SK-N-MC (cell line): Measurements from ENCODE around the gene TLR6.

Experiments used
- EZH2 ChIP-seq: fragments of 200-600 bp; sonication (generic); IDR thresholded peaks from one replicate; pipeline ENCODE4 v1.6.1; 2017; ENCODE audit warnings: antibody characterized with exemption
- POLR2AphosphoS5 ChIP-seq: IDR thresholded peaks from 2 replicates; pipeline ENCODE4 v1.6.1; 2012; ENCODE audit warnings: mild to moderate bottlenecking, low read depth, low read length, borderline replicate concordance

DNA sequence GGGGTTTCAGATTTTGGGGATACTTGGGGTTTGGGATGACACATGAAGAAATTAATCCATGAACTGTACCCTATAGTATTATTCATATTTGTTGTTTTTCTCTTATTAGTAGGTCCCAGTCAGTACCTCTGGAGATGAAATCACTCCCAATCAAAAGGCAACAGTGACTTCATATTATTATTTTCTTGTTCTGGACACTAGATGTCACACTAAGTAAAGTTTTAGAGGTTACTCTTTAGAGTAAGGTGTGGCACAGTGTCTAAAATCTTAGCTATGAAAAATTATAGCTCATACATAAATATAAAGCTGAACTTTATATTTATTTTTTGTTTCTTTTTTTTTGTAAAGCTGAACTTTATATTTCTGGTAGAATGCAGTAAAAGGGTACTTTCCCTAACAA lies 46.1 kb upstream of the TLR6 start:
- no peak for TF ChIP-seq POLR2AphosphoS5
- no peak for TF ChIP-seq EZH2
